Posterior cingulate gyrus (tissue), 11 donors: ENCODE results near the gene DYRK3.

ENCODE experiments used
- DNase-seq, 10 donors: peaks; one replicate each; pipeline versions ENCODE4 v3.0.0 to v3.0.0-alpha.2; 2020 to 2021; ENCODE audit warnings: mixed read lengths in 3 of 10
- intact Hi-C: fragments of 100-400 bp; cut with DNase I; formaldehyde crosslinking; loops from one replicate; pipeline ENCODE4 v1.15.1; 2023

The DYRK3 gene

GRCh38 chr1:206696812-206697585 lies 61.7 kb downstream of the DYRK3 start:
- intact Hi-C loops, result no loop called here
- DNase-seq, result no peak

- intact Hi-C loops, result no loop called here
- no peak for DNase-seq
These were observed 62.7 kb downstream of the DYRK3 start for GRCh38 chr1:206698011-206698410.
